Activated naive CD4-positive, alpha-beta T cell treated with anti-CD3 and anti-CD28 coated beads, Interleukin-2, amount 10 ng/mL, durations not matched to agents 7 days and 5 days (primary cell): Measurements from ENCODE around the gene GYPC.

Experiments
- CTCF ChIA-PET: fragments of 350-600 bp; sonication (Branson Sonifier 250); formaldehyde crosslinking; loops from one replicate; lab custom pipeline; 2021; ENCODE audit warnings: antibody characterized with exemption; lab: Charles Lee
- DNase-seq: peaks from one replicate; pipeline ENCODE4 v3.0.0-alpha.2; 2020
- H3K27ac Mint-ChIP-seq: one replicate; pipeline ENCODE4 v1.8.0; 2021; ENCODE audit warnings: mild to moderate bottlenecking, moderate library complexity, mixed read lengths
- H3K27me3 Mint-ChIP-seq: one replicate; pipeline ENCODE4 v1.8.0; 2021; ENCODE audit warnings: mild to moderate bottlenecking, mixed read lengths
- H3K36me3 Mint-ChIP-seq: one replicate; pipeline ENCODE4 v1.8.0; 2021; ENCODE audit warnings: mixed read lengths
- H3K4me1 Mint-ChIP-seq: one replicate; pipeline ENCODE4 v1.8.0; 2021; ENCODE audit warnings: mixed read lengths
- H3K4me3 Mint-ChIP-seq: one replicate; pipeline ENCODE4 v1.8.0; 2021; ENCODE audit warnings: mild to moderate bottlenecking, moderate library complexity, mixed read lengths
- H3K9me3 Mint-ChIP-seq: one replicate; pipeline ENCODE4 v1.8.0; 2021; ENCODE audit warnings: mixed read lengths

Gene GYPC

GRCh38 chr2:126723281-126723815, 67.4 kb downstream of the GYPC start:
- peaks cover 9% of the 10 kb centered on the region for H3K9me3 Mint-ChIP-seq
- CTCF ChIA-PET = no interaction called here
- no peak for DNase-seq
- H3K4me1 Mint-ChIP-seq = no peaks in the 10 kb centered on the region
- no peak overlapping the region for H3K27ac Mint-ChIP-seq
- no peak overlapping the region for H3K4me3 Mint-ChIP-seq
- peaks cover 16% of the 10 kb centered on the region for H3K27me3 Mint-ChIP-seq
- H3K36me3 Mint-ChIP-seq = peaks cover 2% of the 10 kb centered on the region

- DNase-seq = no peak
- Mint-ChIP-seq H3K27me3 (peaks cover 30% of the 10 kb centered on the region), H3K27ac (no peak overlapping the region), H3K4me3 (no peak overlapping the region), H3K36me3 (peaks cover 2% of the 10 kb centered on the region), H3K4me1 (no peaks in the 10 kb centered on the region), H3K9me3 (peaks cover 9% of the 10 kb centered on the region)
- CTCF ChIA-PET = no interaction called here
These were observed 69.6 kb downstream of the GYPC start for GRCh38 chr2:126725580-126725979.

GRCh38 chr2:126729896-126730295, 73.9 kb downstream of the GYPC start:
- Mint-ChIP-seq H3K4me3 (no peak overlapping the region), H3K27ac (no peak overlapping the region), H3K36me3 (peaks cover 2% of the 10 kb centered on the region), H3K9me3 (peaks cover 8% of the 10 kb centered on the region), H3K27me3 (peaks cover 26% of the 10 kb centered on the region), H3K4me1 (no peaks in the 10 kb centered on the region)
- CTCF ChIA-PET = no interaction called here
- no peak for DNase-seq

GRCh38 chr2:126730655-126731054, 74.7 kb downstream of the GYPC start:
- peaks cover 21% of the 10 kb centered on the region for H3K27me3 Mint-ChIP-seq
- no peak for DNase-seq
- H3K4me1 Mint-ChIP-seq = no peaks in the 10 kb centered on the region
- H3K36me3 Mint-ChIP-seq = no peaks in the 10 kb centered on the region
- CTCF ChIA-PET = no interaction called here
- H3K9me3 Mint-ChIP-seq = peaks cover 1% of the 10 kb centered on the region
- no peak overlapping the region for H3K4me3 Mint-ChIP-seq
- H3K27ac Mint-ChIP-seq = no peak overlapping the region

GRCh38 chr2:126731353-126731752, 75.4 kb downstream of the GYPC start:
- H3K4me3 Mint-ChIP-seq = no peak overlapping the region
- peaks cover 21% of the 10 kb centered on the region for H3K27me3 Mint-ChIP-seq
- DNase-seq = no peak
- no peaks in the 10 kb centered on the region for H3K4me1 Mint-ChIP-seq
- H3K27ac Mint-ChIP-seq = no peak overlapping the region
- CTCF ChIA-PET = no interaction called here
- no peaks in the 10 kb centered on the region for H3K36me3 Mint-ChIP-seq
- H3K9me3 Mint-ChIP-seq = no peaks in the 10 kb centered on the region

GRCh38 chr2:126732682-126733245, 76.8 kb downstream of the GYPC start:
- DNase-seq = no peak
- CTCF ChIA-PET = no interaction called here
- no peaks in the 10 kb centered on the region for H3K9me3 Mint-ChIP-seq
- H3K27ac Mint-ChIP-seq = no peak overlapping the region
- no peak overlapping the region for H3K4me3 Mint-ChIP-seq
- H3K36me3 Mint-ChIP-seq = no peaks in the 10 kb centered on the region
- H3K27me3 Mint-ChIP-seq = peaks cover 21% of the 10 kb centered on the region
- no peaks in the 10 kb centered on the region for H3K4me1 Mint-ChIP-seq

- CTCF ChIA-PET = no interaction called here
- no peak overlapping the region for H3K4me3 Mint-ChIP-seq
- no peaks in the 10 kb centered on the region for H3K4me1 Mint-ChIP-seq
- no peaks in the 10 kb centered on the region for H3K9me3 Mint-ChIP-seq
- no peak for DNase-seq
- no peaks in the 10 kb centered on the region for H3K36me3 Mint-ChIP-seq
- H3K27me3 Mint-ChIP-seq = peaks cover 21% of the 10 kb centered on the region
- H3K27ac Mint-ChIP-seq = no peak overlapping the region
These were observed 77.8 kb downstream of the GYPC start for GRCh38 chr2:126733795-126734194.

GRCh38 chr2:126736133-126736874, 80.3 kb downstream of the GYPC start:
- Mint-ChIP-seq H3K27ac (no peak overlapping the region), H3K4me1 (no peaks in the 10 kb centered on the region), H3K27me3 (peaks cover 7% of the 10 kb centered on the region), H3K9me3 (no peaks in the 10 kb centered on the region), H3K36me3 (no peaks in the 10 kb centered on the region), H3K4me3 (no peak overlapping the region)
- DNase-seq = no peak
- CTCF ChIA-PET = no interaction called here

- Mint-ChIP-seq H3K9me3 (no peaks in the 10 kb centered on the region), H3K4me1 (no peaks in the 10 kb centered on the region), H3K27me3 (peaks cover 2% of the 10 kb centered on the region), H3K4me3 (no peak overlapping the region), H3K27ac (no peak overlapping the region), H3K36me3 (no peaks in the 10 kb centered on the region)
- DNase-seq = no peak
- CTCF ChIA-PET = no interaction called here
These were observed 83.2 kb downstream of the GYPC start for GRCh38 chr2:126739141-126739540.

- H3K9me3 Mint-ChIP-seq = no peaks in the 10 kb centered on the region
- H3K36me3 Mint-ChIP-seq = no peaks in the 10 kb centered on the region
- no peak overlapping the region for H3K4me3 Mint-ChIP-seq
These were observed 88.7 kb downstream of the GYPC start for GRCh38 chr2:126744640-126745039.

More at GRCh38 chr2:126744640-126745039, 88.7 kb downstream of the GYPC start:
- CTCF ChIA-PET = no interaction called here
- H3K4me1 Mint-ChIP-seq = peaks cover 1% of the 10 kb centered on the region
- no peak overlapping the region for H3K27ac Mint-ChIP-seq
- DNase-seq = no peak
- H3K27me3 Mint-ChIP-seq = peaks cover 16% of the 10 kb centered on the region
